K562 (cell line): ENCODE data around the gene SLC35F2. TPM values are rescaled to one million over a fixed set of nuclear protein-coding genes. Genes with fewer than 3 reads are reported as not detected.

Experiments
- ATAC-seq: fragments of 200-7000 bp; cut with Tn5 transposase; 3 replicates; pipeline ENCODE4 v1.9.1; 2020; ENCODE audit warnings: moderate library complexity
- BruUV-seq: library from RNA; stranded (reverse); fragments of 400-500 nt; replicated peaks from 2 replicates; lab custom pipeline; 2021; lab: Mats Ljungman, UMichigan
- CTCF ChIA-PET: fragments of 300-600 bp; formaldehyde crosslinking; extraction: SDS; loops from one replicate; lab custom pipeline; 2021; ENCODE audit warnings: low intra/inter-chr PET ratio; lab: Yijun Ruan, JAX
- POLR2A ChIA-PET: fragments of 300-600, 350-650 bp; sonication (Branson Sonifier 250); formaldehyde crosslinking; extraction: SDS; loops from one replicate; lab custom pipeline; 2021; ENCODE audit warnings: antibody characterized with exemption, inconsistent platforms; lab: Yijun Ruan, JAX
- DNase-seq, 4 experiments: peaks; one replicate each; pipeline versions ENCODE4 v3.0.0 to v3.0.0-alpha.2; 2011 to 2018; ENCODE audit warnings: low spot score in 3 of 4, mixed read lengths in 3 of 4; ENCODE audit errors: extremely low read depth in 1 of 4
- FAIRE-seq: peaks from 2 replicates; lab custom pipeline; 2011; peaks lifted over from hg19 to GRCh38; lab: Jason Lieb, UNC
- H2AFZ ChIP-seq: 2 replicates; pipeline ENCODE4 v1.6.0; 2011; ENCODE audit warnings: low read depth, low read length, control low read depth, inconsistent platforms
- H3K27ac ChIP-seq: fragments of 200-600 bp; 3 replicates; pipeline ENCODE4 v1.8.0; 2011; ENCODE audit warnings: low read depth, mild to moderate bottlenecking, control low read depth, inconsistent platforms, low read length, moderate library complexity, mixed read lengths; ENCODE audit errors: extremely low read depth
- H3K27me3 ChIP-seq, 2 experiments: fragments of 300-600 bp in 1 of 2; 2 replicates in 1 of 2; 3 replicates in 1 of 2; pipeline versions ENCODE4 v1.6.0 to v1.8.0; 2011; ENCODE audit warnings: inconsistent platforms in 2 of 2, low read length in 2 of 2, mild to moderate bottlenecking in 1 of 2, mixed read lengths in 1 of 2, moderate library complexity in 1 of 2; ENCODE audit not compliant: control insufficient read depth in 2 of 2, insufficient read depth in 2 of 2
- H3K36me3 ChIP-seq: fragments of 300-600 bp; 3 replicates; pipeline ENCODE4 v1.8.0; 2011; ENCODE audit warnings: mild to moderate bottlenecking, low read length, inconsistent platforms; ENCODE audit not compliant: control insufficient read depth, insufficient read depth
- H3K4me1 ChIP-seq, 2 experiments: fragments of 200-600 bp in 1 of 2; replicated peaks in 1 of 2; 2 replicates in 1 of 2; 3 replicates in 1 of 2; pipeline versions ENCODE4 v1.5.1 to v1.8.0; 2011; ENCODE audit warnings: inconsistent platforms in 2 of 2, low read length in 2 of 2, mild to moderate bottlenecking in 1 of 2, mixed read lengths in 1 of 2, moderate library complexity in 1 of 2; ENCODE audit not compliant: control insufficient read depth in 2 of 2, insufficient read depth in 2 of 2
- H3K4me2 ChIP-seq: 2 replicates; pipeline ENCODE4 v1.6.1; 2011; ENCODE audit warnings: low read length, control low read depth, inconsistent platforms, mixed read lengths; ENCODE audit not compliant: insufficient read depth
- H3K4me3 ChIP-seq: fragments of 200-600 bp; sonication (generic), shearing (Covaris generic); 2 replicates; pipeline ENCODE4 v1.5.1; 2016; ENCODE audit warnings: control low read depth, inconsistent platforms
- H3K79me2 ChIP-seq: fragments of 200-600 bp; 3 replicates; pipeline ENCODE4 v1.8.0; 2011; ENCODE audit warnings: low read length, inconsistent platforms; ENCODE audit not compliant: control insufficient read depth, insufficient read depth
- H3K9ac ChIP-seq, 2 experiments: 2 replicates each; pipeline versions ENCODE4 v1.6.0 to v1.6.1; 2011; ENCODE audit warnings: low read depth in 2 of 2, low read length in 2 of 2, control low read depth in 1 of 2, inconsistent platforms in 1 of 2, mild to moderate bottlenecking in 1 of 2, mixed read lengths in 1 of 2; ENCODE audit not compliant: insufficient read depth in 1 of 2
- H3K9me1 ChIP-seq: one replicate; pipeline ENCODE4 v1.6.0; 2011; ENCODE audit warnings: inconsistent platforms, mild to moderate bottlenecking, low read length, moderate library complexity; ENCODE audit not compliant: control insufficient read depth, insufficient read depth
- H3K9me3 ChIP-seq: replicated peaks from 2 replicates; pipeline ENCODE4 v1.5.1; 2011; ENCODE audit warnings: low read depth, low read length, inconsistent platforms; ENCODE audit not compliant: control insufficient read depth, insufficient read depth
- H4K20me1 ChIP-seq: replicated peaks from 2 replicates; pipeline ENCODE4 v1.6.1; 2011; ENCODE audit warnings: low read length, inconsistent platforms, mixed read lengths; ENCODE audit not compliant: control insufficient read depth, insufficient read depth
- BRD9 ChIP-seq: fragments of 450-650 bp; IDR thresholded peaks from 2 replicates; pipeline ENCODE4 v1.6.1; 2018; ENCODE audit warnings: low read depth; ENCODE audit not compliant: partially characterized antibody
- CEBPB ChIP-seq: fragments of 450-650 bp; IDR thresholded peaks from 2 replicates; pipeline ENCODE4 v1.6.1; 2016; ENCODE audit warnings: missing genetic modification characterization, missing compliant biosample characterization
- NFIC ChIP-seq: fragments of 450-650 bp; IDR thresholded peaks from 2 replicates; pipeline ENCODE4 v1.6.1; 2017; ENCODE audit warnings: mild to moderate bottlenecking, inconsistent platforms
- NRF1 ChIP-seq, 2 experiments: fragments of 450-650 bp; IDR thresholded peaks in 1 of 2; conservative IDR thresholded peaks in 1 of 2; 2 replicates each; pipeline ENCODE4 v1.6.1; 2014; ENCODE audit warnings: mild to moderate bottlenecking in 2 of 2
- SMC3 ChIP-seq: conservative IDR thresholded peaks from 2 replicates; pipeline ENCODE4 v1.6.1; 2011; ENCODE audit warnings: low read depth, low read length, improper control_type of control experiment; ENCODE audit not compliant: insufficient read depth
- WGBS: fragments of 100-300 bp; shearing (Covaris generic); methylation state at CpG from one replicate; pipeline ENCODE4 v1.1.6; 2016; ENCODE audit warnings: low coverage, mixed read lengths; ENCODE audit not compliant: insufficient coverage; ENCODE audit errors: missing lambda C conversion rate; 5-methylcytosine and 5-hydroxymethylcytosine counted together
- in situ Hi-C: fragments of 300-500 bp; cut with MboI; formaldehyde crosslinking; loops from 4 replicates; pipeline ENCODE4 v1.15.0; 2018; ENCODE audit warnings: inconsistent platforms, mixed read lengths
- intact Hi-C: fragments of 100-400 bp; cut with micrococcal nuclease; formaldehyde crosslinking; loops from 2 replicates; pipeline ENCODE4 v1.14.2; 2022
- polyA plus RNA-seq, 8 experiments: library from polyadenylated mRNA; depleted of rRNA in 4 of 8; stranded (reverse) in 5 of 8; unstranded in 3 of 8; fragments of >200 nt; fragmentation: Nextera tagmentation in 2 of 8; fragmentation: Illumina TruSeq in 1 of 8; extraction: Ambion mirVana in 2 of 8; extraction: Trizol in 1 of 8; gene quantifications; 2 replicates each; pipeline versions ENCODE4 v1.2.1 to v1.2.3, GENCODE V29; 2011 to 2014; ENCODE audit warnings: inconsistent platforms in 1 of 8, missing spikeins in 1 of 8
- total RNA-seq, 7 experiments: library from RNA; depleted of rRNA in 6 of 7; stranded (reverse); fragments of >200 nt in 6 of 7; fragmentation: Illumina TruSeq in 2 of 7; extraction: Trizol in 2 of 7; gene quantifications; 2 replicates each; pipeline versions ENCODE4 v1.2.1 to v1.2.3, GENCODE V29; 2011 to 2021; ENCODE audit warnings: low replicate concordance in 1 of 7
- TF ChIP-seq, protein P1 (sequence below), 3 experiments: IDR thresholded peaks in 2 of 3; conservative IDR thresholded peaks in 1 of 3; 2 replicates each; pipeline ENCODE4 v1.5.1; 2011 to 2012; ENCODE audit warnings: low read length in 3 of 3, mild to moderate bottlenecking in 3 of 3, control low read depth in 2 of 3, improper control_type of control experiment in 1 of 3, inconsistent platforms in 1 of 3, low read depth in 1 of 3, mixed read lengths in 1 of 3, moderate library complexity in 1 of 3; ENCODE audit not compliant: insufficient read depth in 2 of 3

The SLC35F2 gene
- total and polyA plus RNA-seq, 9 of the 15 experiments (the other 6 are each of a cell fraction or from before 2014, with no cell fraction given): 28.6 to 63.9 (median 53.4) TPM

DNA sequence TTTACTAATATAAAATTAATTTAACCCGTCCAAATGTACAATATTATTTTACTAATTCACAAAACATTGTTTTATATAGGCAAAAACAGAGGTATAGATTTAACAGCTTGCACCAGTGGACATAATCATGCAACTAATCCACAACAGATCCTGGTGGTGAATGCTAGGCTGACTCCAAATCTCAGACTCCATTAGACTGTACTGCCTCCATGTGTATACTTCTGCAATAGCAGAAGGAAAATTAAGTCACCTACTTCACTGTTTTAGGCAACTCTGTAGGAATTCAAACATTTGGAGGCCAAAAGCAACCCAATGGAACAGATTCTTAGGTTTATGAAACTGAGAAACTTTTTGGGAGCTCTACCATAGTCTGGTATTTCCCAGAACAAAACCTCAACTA is 39.7 kb upstream of the SLC35F2 start (continued):
- TF ChIP-seq, protein P1, sequence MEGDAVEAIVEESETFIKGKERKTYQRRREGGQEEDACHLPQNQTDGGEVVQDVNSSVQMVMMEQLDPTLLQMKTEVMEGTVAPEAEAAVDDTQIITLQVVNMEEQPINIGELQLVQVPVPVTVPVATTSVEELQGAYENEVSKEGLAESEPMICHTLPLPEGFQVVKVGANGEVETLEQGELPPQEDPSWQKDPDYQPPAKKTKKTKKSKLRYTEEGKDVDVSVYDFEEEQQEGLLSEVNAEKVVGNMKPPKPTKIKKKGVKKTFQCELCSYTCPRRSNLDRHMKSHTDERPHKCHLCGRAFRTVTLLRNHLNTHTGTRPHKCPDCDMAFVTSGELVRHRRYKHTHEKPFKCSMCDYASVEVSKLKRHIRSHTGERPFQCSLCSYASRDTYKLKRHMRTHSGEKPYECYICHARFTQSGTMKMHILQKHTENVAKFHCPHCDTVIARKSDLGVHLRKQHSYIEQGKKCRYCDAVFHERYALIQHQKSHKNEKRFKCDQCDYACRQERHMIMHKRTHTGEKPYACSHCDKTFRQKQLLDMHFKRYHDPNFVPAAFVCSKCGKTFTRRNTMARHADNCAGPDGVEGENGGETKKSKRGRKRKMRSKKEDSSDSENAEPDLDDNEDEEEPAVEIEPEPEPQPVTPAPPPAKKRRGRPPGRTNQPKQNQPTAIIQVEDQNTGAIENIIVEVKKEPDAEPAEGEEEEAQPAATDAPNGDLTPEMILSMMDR (IDR thresholded peaks at IDR 0.05 in 2 of 3, conservative IDR thresholded peaks at IDR 0.05 in 1 of 3; ENCODE audit: insufficient read depth in 2 of 3, low read depth in 1 of 3, low read length in 3 of 3): peak; percentile 63 to 76 (median 72)
- 0 out of 2 replicates have a peak, but pooled peaks have one; percentile 20 for TF ChIP-seq SMC3

DNA sequence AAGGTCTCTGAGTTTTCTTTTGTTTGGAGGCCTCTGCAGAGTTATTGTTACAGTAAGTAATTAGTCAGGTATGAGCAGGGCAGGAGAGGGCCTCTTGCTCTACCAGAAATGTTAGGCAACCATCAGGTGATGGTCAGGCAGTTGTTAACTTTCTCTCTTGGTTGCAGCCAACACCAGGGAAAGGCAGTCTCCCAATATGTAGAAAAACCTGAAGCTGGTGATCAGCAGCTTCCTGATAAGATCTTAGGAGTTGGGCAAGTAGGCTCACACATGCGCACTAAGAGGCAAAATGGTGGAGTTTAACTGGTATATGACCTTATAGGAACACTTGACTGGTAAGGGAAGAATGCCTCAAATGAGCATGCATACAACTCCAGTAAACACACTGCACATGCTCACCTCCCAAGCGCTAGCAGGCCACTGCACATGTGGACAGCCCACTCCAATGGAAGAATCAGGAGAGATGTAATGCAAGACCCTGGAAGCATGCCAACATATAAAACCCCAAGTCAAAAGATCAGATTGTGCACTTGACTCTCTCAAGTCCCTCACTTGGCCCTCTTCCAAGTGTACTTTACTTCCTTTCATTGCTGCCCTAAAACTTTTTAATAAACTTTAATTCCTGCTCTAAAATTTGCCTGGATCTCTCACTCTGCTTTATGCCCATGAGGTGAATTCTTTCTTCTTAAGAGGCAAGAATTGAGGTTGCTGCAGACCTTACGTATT is 23.7 kb upstream of the SLC35F2 start:
- no peaks in the 10 kb centered on the region for H3K4me1 ChIP-seq
- H3K9me3 ChIP-seq: no peaks in the 10 kb centered on the region
- WGBS: 53% methylated on average over 3 of the region's 3 CpGs
- H3K9me1 ChIP-seq: no peaks in the 10 kb centered on the region
- H3K27ac ChIP-seq: no peak overlapping the region
- no peak overlapping the region for H3K4me2 ChIP-seq
- no peak overlapping the region for H2AFZ ChIP-seq
- CTCF ChIA-PET: no interaction called here
- intact Hi-C loops: no loop called here
- H3K9ac ChIP-seq: no peak overlapping the region
- H3K4me3 ChIP-seq: no peak overlapping the region
- H4K20me1 ChIP-seq: no peaks in the 10 kb centered on the region
- H3K79me2 ChIP-seq: no peaks in the 10 kb centered on the region
- H3K36me3 ChIP-seq: no peaks in the 10 kb centered on the region
- H3K27me3 ChIP-seq: peaks cover 0 to 8% of the 10 kb centered on the region in 2 experiments; a peak in 3 of 5 replicates
- no peak for FAIRE-seq
- TF ChIP-seq NFIC (peak; percentile 79), BRD9 (no peak), CEBPB (peak; percentile 78), NRF1 (conservative IDR thresholded peaks at IDR 0.05 in 1 of 2, IDR thresholded peaks at IDR 0.05 in 1 of 2) (peak; percentile 87 to 89)
- TF ChIP-seq, all 486 proteins: peak for 3
- ATAC-seq: no peak
- peak in 1 of 4 experiments; percentile 6 for DNase-seq
- no TSS peak for BruUV-seq
- POLR2A ChIA-PET: no interaction called here
- in situ Hi-C loops: no loop called here
